Smooth muscle cell of trachea (primary cell): ENCODE measurements around the gene PRKN. TPM values are rescaled to one million over a fixed set of nuclear protein-coding genes. Genes with fewer than 3 reads are reported as not detected.

ENCODE experiments used
- total RNA-seq: library from RNA; depleted of rRNA; stranded (reverse); fragments of >200 nt; gene quantifications from 2 replicates; pipeline ENCODE4 v1.2.1, GENCODE V29; 2014

The PRKN gene
- 4.1 and 7.4 TPM in 2 replicates for total RNA-seq

GRCh38 chr6:162727322-162728182 lies at the start of gene PRKN, which contains the start of gene PACRG:
Gene PRKN, minus strand, starts transcription at chr6:162727766.
Gene PACRG, plus strand, starts transcription at chr6:162727974.

Other genes with a start within 250 kb of the PRKN start
- 1.3 TPM in 1 of 2 replicates, not detected in the other for gene PACRG, start 208 bp upstream of the PRKN start, total RNA-seq